ENCODE measurements around the gene ATP5PO.
"Not testable (repeated sequence)": the region's sequence is repeated elsewhere in the genome, so short reads cannot be mapped to it uniquely, and the experiment has no call there.

The ATP5PO gene

GRCh38 chr21:33936301-33937038 lies 20.9 kb upstream of the ATP5PO start:
- intact Hi-C loops (cut with micrococcal nuclease): loop anchor here (5.0 kb wide), 1 partner anchor 41 kb away; no protein-coding TSS in a partner anchor
- Mint-ChIP-seq H3K27ac (peak overlapping the region; percentile 64), H3K4me3 (no peak overlapping the region), H3K9me3 (no peaks in the 10 kb centered on the region), H3K4me1 (ENCODE audit: low read depth) (peaks cover 70% of the 10 kb centered on the region), H3K27me3 (no peaks in the 10 kb centered on the region), H3K36me3 (ENCODE audit: low read depth) (no peaks in the 10 kb centered on the region)

GRCh38 chr21:33932731-33933130 lies 17.1 kb upstream of the ATP5PO start:
- H3K4me1 Mint-ChIP-seq (ENCODE audit: low read depth): peaks cover 39% of the 10 kb centered on the region
- no peaks in the 10 kb centered on the region for H3K36me3 Mint-ChIP-seq (ENCODE audit: low read depth)
- no peaks in the 10 kb centered on the region for H3K9me3 Mint-ChIP-seq
- intact Hi-C loops (cut with micrococcal nuclease): no loop called here
- H3K4me3 Mint-ChIP-seq: no peak overlapping the region
- no peaks in the 10 kb centered on the region for H3K27me3 Mint-ChIP-seq
- H3K27ac Mint-ChIP-seq: peak overlapping the region; percentile 87

DNA sequence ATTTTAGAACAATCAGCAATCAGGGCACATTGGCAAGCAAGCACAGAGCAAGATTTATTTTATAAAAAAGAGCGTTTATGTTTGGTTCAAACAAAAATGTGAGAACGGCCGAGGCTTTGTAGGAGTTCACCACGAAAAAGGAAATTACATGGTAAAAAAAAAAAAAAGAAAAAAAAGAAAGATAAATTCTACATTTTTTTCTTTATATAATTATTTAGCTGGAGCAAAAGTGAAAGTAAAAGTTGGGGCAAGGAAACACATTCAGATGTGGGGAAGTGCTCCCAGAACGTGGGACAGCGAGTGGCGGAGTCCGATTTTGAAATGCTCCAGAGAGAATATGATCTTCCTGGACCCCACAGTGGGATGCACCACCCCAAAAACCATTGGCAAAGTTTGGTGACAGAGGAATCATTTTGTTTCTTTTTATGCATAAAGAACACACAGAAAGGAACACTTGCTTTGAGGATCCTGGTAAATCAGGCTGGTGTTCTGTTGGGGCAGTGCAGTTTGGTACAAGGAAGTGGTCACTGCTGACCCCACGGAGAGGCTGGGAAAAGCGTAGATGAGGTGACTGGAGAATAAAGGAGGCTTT lies 16.3 kb upstream of the ATP5PO start:
- Mint-ChIP-seq H3K9me3 (no peaks in the 10 kb centered on the region), H3K4me1 (ENCODE audit: low read depth) (peaks cover 31% of the 10 kb centered on the region), H3K27ac (peak overlapping the region; percentile 87), H3K27me3 (no peaks in the 10 kb centered on the region), H3K36me3 (ENCODE audit: low read depth) (no peaks in the 10 kb centered on the region), H3K4me3 (peak overlapping the region; percentile 66)
- intact Hi-C loops (cut with micrococcal nuclease): no loop called here

- Mint-ChIP-seq H3K4me3 (peak overlapping the region; percentile 66), H3K4me1 (ENCODE audit: low read depth) (peaks cover 27% of the 10 kb centered on the region), H3K27ac (peak overlapping the region; percentile 87)
- intact Hi-C loops (cut with micrococcal nuclease); H3K36me3 Mint-ChIP-seq (ENCODE audit: low read depth); H3K27me3 Mint-ChIP-seq; H3K9me3 Mint-ChIP-seq: not testable (repeated sequence)
Observed at GRCh38 chr21:33931052-33931798, 15.6 kb upstream of the ATP5PO start.

DNA sequence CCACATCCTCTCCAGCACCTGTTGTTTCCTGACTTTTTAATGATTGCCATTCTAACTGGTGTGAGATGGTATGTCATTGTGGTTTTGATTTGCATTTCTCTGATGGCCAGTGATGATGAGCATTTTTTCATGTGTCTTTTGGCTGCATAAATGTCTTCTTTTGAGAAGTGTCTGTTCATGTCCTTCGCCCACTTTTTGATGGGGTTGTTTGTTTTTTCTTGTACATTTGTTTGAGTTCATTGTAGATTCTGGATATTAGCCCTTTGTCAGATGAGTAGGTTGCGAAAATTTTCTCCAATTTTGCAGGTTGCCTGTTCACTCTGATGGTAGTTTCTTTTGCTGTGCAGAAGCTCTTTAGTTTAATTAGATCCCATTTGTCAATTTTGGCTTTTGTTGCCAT lies 10.6 kb upstream of the ATP5PO start:
- intact Hi-C loops (cut with micrococcal nuclease); H3K36me3 Mint-ChIP-seq (ENCODE audit: low read depth); H3K27me3 Mint-ChIP-seq: not testable (repeated sequence)

DNA sequence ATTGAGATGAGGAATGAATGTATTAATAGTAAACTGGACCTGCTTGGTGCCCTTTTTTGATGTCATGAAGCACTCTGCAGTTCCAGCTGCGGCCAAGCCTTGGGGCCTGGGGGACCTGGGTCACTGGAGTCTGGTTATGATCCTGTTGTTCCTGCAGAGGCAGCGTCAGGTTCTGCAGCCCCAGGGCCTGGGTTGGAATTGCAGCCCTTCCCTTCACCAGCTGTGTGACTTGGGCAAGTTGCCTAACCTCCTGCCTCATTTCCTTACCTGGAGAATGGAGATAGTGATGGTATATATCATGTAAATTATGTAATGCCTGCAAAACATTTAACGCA lies 9.1 kb upstream of the ATP5PO start:
- H3K4me1 Mint-ChIP-seq (ENCODE audit: low read depth): peaks cover 14% of the 10 kb centered on the region
- intact Hi-C loops (cut with micrococcal nuclease): loop anchor here (2.0 to 5.0 kb wide), 5 partner anchors 96 to 426 kb away; no protein-coding TSS in a partner anchor
- H3K36me3 Mint-ChIP-seq (ENCODE audit: low read depth): no peaks in the 10 kb centered on the region
- no peak overlapping the region for H3K4me3 Mint-ChIP-seq
- H3K27me3 Mint-ChIP-seq: peaks cover 11% of the 10 kb centered on the region
- H3K9me3 Mint-ChIP-seq: no peaks in the 10 kb centered on the region
- peak overlapping the region; percentile 31 for H3K27ac Mint-ChIP-seq

More for the DNA sequence above, 10.6 kb upstream of the ATP5PO start:
- H3K4me3 Mint-ChIP-seq; H3K27ac Mint-ChIP-seq; H3K9me3 Mint-ChIP-seq; H3K4me1 Mint-ChIP-seq (ENCODE audit: low read depth): not testable (repeated sequence)

DNA sequence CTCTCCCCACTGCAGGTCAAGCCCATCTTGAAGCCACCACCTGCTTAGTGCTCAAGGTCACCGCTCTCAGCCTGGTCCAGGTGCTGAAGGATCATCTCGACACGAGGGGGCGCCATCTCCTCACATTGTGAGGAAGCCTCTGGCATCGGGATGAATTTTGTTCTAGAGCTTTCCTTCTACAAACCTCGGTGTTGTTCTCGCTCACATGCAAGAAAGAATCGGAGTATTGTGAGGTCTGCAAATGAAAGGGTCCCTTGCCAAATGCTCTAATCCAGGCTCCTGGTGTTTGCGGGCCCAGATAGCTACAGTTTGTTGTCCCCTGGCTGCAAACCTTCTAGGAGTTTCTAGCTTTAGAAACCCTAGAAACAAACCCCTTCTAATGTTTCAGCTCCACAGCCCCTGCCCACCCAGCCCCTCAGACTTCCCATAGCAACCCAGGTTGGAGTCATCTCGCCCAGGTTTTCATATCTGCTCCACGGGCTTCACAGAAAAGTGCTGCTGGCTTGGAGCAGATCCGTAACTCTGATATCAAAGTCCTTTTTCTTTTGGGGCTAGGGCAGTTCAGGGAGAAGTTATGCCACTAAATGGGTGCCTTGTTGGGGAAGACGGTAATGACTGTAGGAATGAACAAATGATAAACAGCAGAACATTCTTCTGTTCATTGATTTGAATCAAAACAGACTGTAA lies 8.6 kb upstream of the ATP5PO start:
- H3K4me3 Mint-ChIP-seq: no peak overlapping the region
- intact Hi-C loops (cut with micrococcal nuclease): loop anchor here (2.0 to 5.0 kb wide), 5 partner anchors 97 to 427 kb away; no protein-coding TSS in a partner anchor
- no peaks in the 10 kb centered on the region for H3K36me3 Mint-ChIP-seq (ENCODE audit: low read depth)

DNA sequence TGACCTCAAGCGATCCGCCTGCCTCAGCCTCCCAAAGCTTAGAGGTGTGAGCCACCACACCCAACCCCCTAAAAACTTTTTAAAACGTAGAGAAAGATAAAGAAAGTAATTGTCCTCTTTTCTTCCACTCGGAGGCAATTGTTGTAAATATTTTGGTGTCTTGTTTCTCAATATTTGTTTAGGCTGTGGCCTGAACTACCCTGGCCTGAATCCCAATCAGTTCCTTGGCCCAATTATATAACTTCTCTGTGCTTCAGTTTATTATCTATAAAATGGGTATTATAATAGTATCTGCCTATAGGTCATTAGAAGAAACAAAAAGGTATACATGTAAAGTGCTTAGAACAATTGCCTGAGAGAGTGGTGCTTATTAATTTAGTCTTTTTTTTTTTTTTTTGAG lies 1.8 kb upstream of the ATP5PO start:
- Mint-ChIP-seq H3K9me3 (no peaks in the 10 kb centered on the region), H3K4me1 (ENCODE audit: low read depth) (peaks cover 18% of the 10 kb centered on the region), H3K27me3 (peaks cover 4% of the 10 kb centered on the region), H3K4me3 (no peak overlapping the region), H3K36me3 (ENCODE audit: low read depth) (peaks cover 21% of the 10 kb centered on the region), H3K27ac (no peak overlapping the region)
- intact Hi-C loops (cut with micrococcal nuclease): loop anchor here (5.0 kb wide), 1 partner anchor 700 kb away; the partner anchor contains the start of gene RCAN1

More for the DNA sequence above, 8.6 kb upstream of the ATP5PO start:
- H3K9me3 Mint-ChIP-seq: no peaks in the 10 kb centered on the region
- peak overlapping the region; percentile 31 for H3K27ac Mint-ChIP-seq
- H3K4me1 Mint-ChIP-seq (ENCODE audit: low read depth): peaks cover 14% of the 10 kb centered on the region
- H3K27me3 Mint-ChIP-seq: peaks cover 11% of the 10 kb centered on the region

- Mint-ChIP-seq H3K4me1 (ENCODE audit: low read depth) (peaks cover 18% of the 10 kb centered on the region), H3K27me3 (peaks cover 2% of the 10 kb centered on the region), H3K4me3 (peak overlapping the region; percentile 99), H3K36me3 (ENCODE audit: low read depth) (peaks cover 33% of the 10 kb centered on the region), H3K9me3 (no peaks in the 10 kb centered on the region), H3K27ac (peak overlapping the region; percentile 96)
- intact Hi-C loops (cut with micrococcal nuclease): loop anchor here (5.0 kb wide), 1 partner anchor 701 kb away; the partner anchor contains the start of gene RCAN1
Observed at GRCh38 chr21:33916200-33916567, 580 bp upstream of the ATP5PO start.

DNA sequence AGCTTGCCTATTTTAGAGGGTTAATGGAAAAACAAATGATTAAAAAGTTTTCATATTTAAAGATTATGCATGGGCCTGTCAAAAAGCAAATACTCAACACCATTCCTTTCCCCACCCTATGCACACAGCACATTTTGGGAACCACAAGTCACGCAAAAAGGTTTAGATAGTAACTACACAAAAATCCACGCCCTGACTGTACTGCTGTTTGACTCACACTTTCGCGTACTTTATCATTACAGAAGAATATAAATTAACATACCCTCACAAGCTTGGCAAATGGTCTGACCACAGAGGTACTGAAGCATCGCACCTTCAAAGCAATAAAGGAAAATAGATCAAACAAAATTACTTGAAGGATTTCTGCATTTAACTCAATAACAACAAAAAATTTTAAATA lies 1.4 kb downstream of the ATP5PO start:
- Mint-ChIP-seq H3K36me3 (ENCODE audit: low read depth) (peaks cover 53% of the 10 kb centered on the region), H3K4me3 (no peak overlapping the region), H3K27me3 (no peaks in the 10 kb centered on the region), H3K9me3 (no peaks in the 10 kb centered on the region), H3K4me1 (ENCODE audit: low read depth) (peaks cover 13% of the 10 kb centered on the region), H3K27ac (no peak overlapping the region)
- intact Hi-C loops (cut with micrococcal nuclease): no loop called here

DNA sequence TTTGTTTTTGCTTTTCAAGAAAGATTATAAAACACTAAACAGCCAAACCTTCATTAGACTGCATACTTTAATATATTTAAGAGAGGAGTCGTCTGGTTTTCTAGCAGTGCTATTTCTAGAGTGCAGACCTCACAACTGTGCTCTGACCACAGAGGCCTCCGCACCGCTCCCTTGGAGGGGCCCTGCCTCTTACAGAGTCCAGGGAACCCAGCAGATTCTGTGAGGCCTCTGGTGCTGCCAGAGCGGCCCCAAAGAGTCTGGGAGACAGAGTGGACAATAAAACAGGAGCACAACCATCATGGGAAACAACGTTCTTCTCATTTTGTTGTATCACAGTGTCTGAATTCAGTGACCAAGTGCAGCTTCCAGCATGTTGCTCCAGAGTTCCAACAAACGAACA lies 5.8 kb downstream of the ATP5PO start:
- Mint-ChIP-seq H3K36me3 (ENCODE audit: low read depth) (peaks cover 90% of the 10 kb centered on the region), H3K4me3 (no peak overlapping the region), H3K27me3 (no peaks in the 10 kb centered on the region), H3K4me1 (ENCODE audit: low read depth) (peaks cover 6% of the 10 kb centered on the region), H3K9me3 (no peaks in the 10 kb centered on the region), H3K27ac (no peak overlapping the region)
- intact Hi-C loops (cut with micrococcal nuclease): no loop called here

DNA sequence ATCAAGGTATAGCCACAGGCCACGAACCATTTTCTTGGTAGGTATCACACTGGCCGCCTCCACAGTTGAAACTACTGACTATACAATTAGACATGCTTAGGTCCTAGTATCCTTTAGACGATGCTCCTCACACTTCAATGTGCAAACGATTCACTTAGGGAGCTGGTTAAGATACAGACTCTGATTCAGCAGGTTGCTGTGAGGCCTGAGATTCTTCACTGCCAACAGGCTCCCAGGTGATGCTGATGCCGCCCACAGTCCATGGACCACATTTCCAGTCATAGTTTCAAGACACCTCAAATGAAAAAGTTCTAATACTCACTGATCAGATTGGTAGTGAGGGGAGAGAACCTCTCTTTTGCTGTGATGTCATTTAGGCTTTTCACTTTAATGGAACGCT lies 6.8 kb downstream of the ATP5PO start:
- no peak overlapping the region for H3K4me3 Mint-ChIP-seq
- intact Hi-C loops (cut with micrococcal nuclease): no loop called here
- H3K4me1 Mint-ChIP-seq (ENCODE audit: low read depth): peaks cover 6% of the 10 kb centered on the region
- peaks cover 100% of the 10 kb centered on the region for H3K36me3 Mint-ChIP-seq (ENCODE audit: low read depth)
- no peak overlapping the region for H3K27ac Mint-ChIP-seq
- H3K9me3 Mint-ChIP-seq: no peaks in the 10 kb centered on the region
- no peaks in the 10 kb centered on the region for H3K27me3 Mint-ChIP-seq

- no peaks in the 10 kb centered on the region for H3K4me1 Mint-ChIP-seq (ENCODE audit: low read depth)
- peaks cover 86% of the 10 kb centered on the region for H3K36me3 Mint-ChIP-seq (ENCODE audit: low read depth)
- intact Hi-C loops (cut with micrococcal nuclease): loop anchor here (5.0 kb wide), 1 partner anchor 262 kb away; the partner anchor contains the start of genes CRYZL1 and ITSN1
- no peak overlapping the region for H3K4me3 Mint-ChIP-seq
- H3K9me3 Mint-ChIP-seq: no peaks in the 10 kb centered on the region
- no peak overlapping the region for H3K27ac Mint-ChIP-seq
- H3K27me3 Mint-ChIP-seq: no peaks in the 10 kb centered on the region
Observed at GRCh38 chr21:33904041-33904440, 11.6 kb downstream of the ATP5PO start.

All from dendritic cell treated with granulocyte-macrophage colony-stimulating factor and Interleukin-4, amounts not matched to agents 40 ng/mL and 50 ng/mL, for 4 days (primary cell).